Left lung (tissue), 10 donors: Measurements from ENCODE around the gene SERTAD4. TPM values are rescaled to one million over a fixed set of nuclear protein-coding genes. Genes with fewer than 3 reads are reported as not detected.
A peak's percentile ranks its signal among the peaks of the same experiment; 100 is the strongest.

Experiments used
- ATAC-seq: fragments of 200-7000 bp; cut with Tn5 transposase; one replicate; pipeline ENCODE4 v1.9.1; 2020; ENCODE audit warnings: moderate library complexity
- DNase-seq, 4 donors: peaks; one replicate each; pipeline ENCODE4 v3.0.0-alpha.2; 2013 to 2020
- H3K27ac ChIP-seq, 2 donors: fragments of 200-600 bp; sonication (generic) in 1 of 2; one replicate each; pipeline versions ENCODE4 v1.5.0 to v1.8.0; 2020 to 2021
- H3K27me3 ChIP-seq, 2 donors: fragments of 200-600 bp; sonication (generic) in 1 of 2; one replicate each; pipeline versions ENCODE4 v1.5.0 to v1.8.0; 2020 to 2021
- H3K36me3 ChIP-seq, 2 donors: fragments of 200-600 bp; sonication (generic) in 1 of 2; one replicate each; pipeline versions ENCODE4 v1.5.0 to v1.8.0; 2020 to 2021
- H3K4me1 ChIP-seq, 2 donors: fragments of 200-600 bp; one replicate each; pipeline ENCODE4 v1.8.0; 2021
- H3K4me3 ChIP-seq, 2 donors: fragments of 200-600 bp; sonication (generic) in 1 of 2; one replicate each; pipeline versions ENCODE4 v1.5.0 to v1.8.0; 2020 to 2021; ENCODE audit warnings: mild to moderate bottlenecking in 1 of 2
- H3K9me3 ChIP-seq, 2 donors: fragments of 200-600 bp; sonication (generic) in 1 of 2; one replicate each; pipeline versions ENCODE4 v1.5.0 to v1.8.0; 2020 to 2021
- CTCF ChIP-seq, 2 donors: fragments of 200-600 bp; sonication (generic) in 1 of 2; IDR thresholded peaks; one replicate each; pipeline versions ENCODE4 v1.5.0 to v1.8.0; 2021; ENCODE audit warnings: antibody characterized with exemption in 2 of 2
- intact Hi-C, 2 donors: fragments of 100-400 bp; cut with DNase I; formaldehyde crosslinking; loops; one replicate each; pipeline versions ENCODE4 v1.11.2 to v1.14.2; 2022
- polyA plus RNA-seq, 6 donors: library from polyadenylated mRNA; unstranded; fragments of 120-200 nt; gene quantifications; one replicate each; pipeline ENCODE4 v1.2.1, GENCODE V29; 2013; ENCODE audit not compliant: insufficient read length in 6 of 6
- total RNA-seq, 2 donors: library from RNA; stranded (reverse); fragmentation: NEBNext Ultra II Directional; extraction: Animal tissue kit (Norgen Biotek cat#: 25700); gene quantifications; one replicate each; pipeline ENCODE4 v1.2.1, GENCODE V29; 2021
- donor health status: DM: no; HTN: yes; CAD: no.
- donor health status: DM: no; HTN: no; CAD: no.

SERTAD4 gene
- total and polyA plus RNA-seq, 8 donors, result 2.4 to 7.5 (median 4.4) TPM

- no peaks in the 10 kb centered on the region for H3K36me3 ChIP-seq
- H3K27me3 ChIP-seq, result no peaks in the 10 kb centered on the region
- peaks cover 0 to 3% of the 10 kb centered on the region in 2 donors for H3K4me1 ChIP-seq
- DNase-seq, result peak in 3 of 4 donors; percentile 28 to 68 (median 50)
- H3K27ac ChIP-seq, result peak overlapping the region; percentile 28 to 67
- no peak overlapping the region for H3K4me3 ChIP-seq
- ATAC-seq, result peak; percentile 98
- intact Hi-C loops, result no loop called here
- H3K9me3 ChIP-seq, result no peaks in the 10 kb centered on the region
- TF ChIP-seq CTCF (IDR thresholded peaks at IDR 0.05), result no peak
Observed at GRCh38 chr1:210222340-210223006, 10.1 kb upstream of the SERTAD4 start.

- Histone ChIP-seq H3K27ac (peak overlapping the region in 1 of 2 donors; percentile 67), H3K27me3 (peaks cover 0 to 3% of the 10 kb centered on the region in 2 donors), H3K9me3 (no peaks in the 10 kb centered on the region), H3K4me1 (peaks cover 0 to 3% of the 10 kb centered on the region in 2 donors), H3K4me3 (no peak overlapping the region), H3K36me3 (no peaks in the 10 kb centered on the region)
- no peak for ATAC-seq
- intact Hi-C loops, result no loop called here
- no peak for TF ChIP-seq CTCF (IDR thresholded peaks at IDR 0.05)
- no peak for DNase-seq
Observed at GRCh38 chr1:210223226-210223904, 9.2 kb upstream of the SERTAD4 start.

DNA sequence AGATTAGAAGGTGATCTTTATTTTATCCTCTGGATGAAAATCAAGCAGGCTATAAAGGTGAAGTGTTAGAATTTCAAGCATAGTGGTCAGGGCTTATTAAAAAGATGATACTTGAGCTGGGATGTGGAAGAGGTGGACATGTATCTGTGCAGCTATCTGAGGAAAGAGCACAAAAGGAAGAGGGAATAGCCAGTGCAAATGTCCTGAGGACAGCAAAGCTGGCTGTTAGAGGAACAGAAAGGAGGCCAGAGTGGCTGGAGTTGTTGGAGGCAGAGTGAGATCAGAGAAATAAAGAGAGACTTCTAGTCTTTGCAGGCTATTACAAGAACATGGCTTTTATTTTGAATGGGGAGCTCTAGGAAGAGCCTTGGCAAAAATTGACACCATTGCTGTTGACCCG lies 4.4 kb upstream of the SERTAD4 start:
- no peak for TF ChIP-seq CTCF (IDR thresholded peaks at IDR 0.05)
- Histone ChIP-seq H3K36me3 (no peaks in the 10 kb centered on the region), H3K4me3 (no peak overlapping the region), H3K9me3 (no peaks in the 10 kb centered on the region), H3K4me1 (no peaks in the 10 kb centered on the region), H3K27ac (no peak overlapping the region), H3K27me3 (peaks cover 3 to 38% of the 10 kb centered on the region in 2 donors)
- ATAC-seq (no peak), DNase-seq (no peak)
- intact Hi-C loops, result no loop called here

DNA sequence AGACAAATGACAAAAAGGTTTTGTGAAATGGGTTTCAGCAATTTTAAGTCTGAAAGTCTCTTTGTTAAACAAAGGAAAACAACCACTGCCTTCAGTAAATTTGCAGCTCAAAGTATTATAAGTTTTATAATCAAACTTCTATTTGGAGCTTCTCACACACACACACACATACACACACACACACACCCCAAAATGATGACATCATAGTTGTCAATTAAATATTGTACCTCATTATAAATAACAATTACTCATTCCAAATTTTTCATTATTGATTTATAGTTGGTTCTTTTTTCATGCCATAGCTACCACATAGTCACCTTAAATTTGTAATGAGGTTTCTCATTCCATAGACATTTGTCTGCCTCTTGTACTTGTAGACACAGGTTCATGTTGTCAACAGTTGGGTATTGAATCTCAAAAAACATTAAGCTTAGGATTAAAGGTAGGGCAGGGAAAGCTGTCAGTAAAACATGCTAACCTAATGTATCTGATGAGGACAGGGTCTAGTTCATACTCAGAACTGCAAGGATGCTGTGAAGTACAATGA lies 2.4 kb upstream of the SERTAD4 start:
- Histone ChIP-seq H3K4me3 (no peak overlapping the region), H3K27ac (no peak overlapping the region), H3K4me1 (peaks cover 0 to 10% of the 10 kb centered on the region in 2 donors), H3K27me3 (peaks cover 3 to 59% of the 10 kb centered on the region in 2 donors), H3K36me3 (no peaks in the 10 kb centered on the region), H3K9me3 (no peaks in the 10 kb centered on the region)
- TF ChIP-seq CTCF (IDR thresholded peaks at IDR 0.05), result no peak
- intact Hi-C loops, result no loop called here
- no peak for ATAC-seq
- no peak for DNase-seq

GRCh38 chr1:210231846-210232510 lies 618 bp upstream of the SERTAD4 start:
- peak overlapping the region; percentile 49 for H3K4me3 ChIP-seq
- no peak for TF ChIP-seq CTCF (IDR thresholded peaks at IDR 0.05)
- peak overlapping the region in 1 of 2 donors; percentile 77 for H3K27ac ChIP-seq
- H3K36me3 ChIP-seq, result no peaks in the 10 kb centered on the region
- ATAC-seq, result no peak
- no peak for DNase-seq
- peaks cover 0 to 10% of the 10 kb centered on the region in 2 donors for H3K4me1 ChIP-seq
- no peaks in the 10 kb centered on the region for H3K9me3 ChIP-seq
- intact Hi-C loops, result no loop called here
- peaks cover 3 to 69% of the 10 kb centered on the region in 2 donors for H3K27me3 ChIP-seq
